Stimulated activated CD8-positive, alpha-beta memory T cell treated with anti-CD3 and anti-CD28 coated beads, Interleukin-12 subunit alpha, Interleukin-12 subunit beta, amount 100 ng/mL, for 1 hour (primary cell): ENCODE data around the gene TPCN2.

ENCODE experiments used
- DNase-seq: peaks from one replicate; pipeline ENCODE4 v3.0.0-alpha.2; 2020; ENCODE audit warnings: low read depth

Gene TPCN2

DNA sequence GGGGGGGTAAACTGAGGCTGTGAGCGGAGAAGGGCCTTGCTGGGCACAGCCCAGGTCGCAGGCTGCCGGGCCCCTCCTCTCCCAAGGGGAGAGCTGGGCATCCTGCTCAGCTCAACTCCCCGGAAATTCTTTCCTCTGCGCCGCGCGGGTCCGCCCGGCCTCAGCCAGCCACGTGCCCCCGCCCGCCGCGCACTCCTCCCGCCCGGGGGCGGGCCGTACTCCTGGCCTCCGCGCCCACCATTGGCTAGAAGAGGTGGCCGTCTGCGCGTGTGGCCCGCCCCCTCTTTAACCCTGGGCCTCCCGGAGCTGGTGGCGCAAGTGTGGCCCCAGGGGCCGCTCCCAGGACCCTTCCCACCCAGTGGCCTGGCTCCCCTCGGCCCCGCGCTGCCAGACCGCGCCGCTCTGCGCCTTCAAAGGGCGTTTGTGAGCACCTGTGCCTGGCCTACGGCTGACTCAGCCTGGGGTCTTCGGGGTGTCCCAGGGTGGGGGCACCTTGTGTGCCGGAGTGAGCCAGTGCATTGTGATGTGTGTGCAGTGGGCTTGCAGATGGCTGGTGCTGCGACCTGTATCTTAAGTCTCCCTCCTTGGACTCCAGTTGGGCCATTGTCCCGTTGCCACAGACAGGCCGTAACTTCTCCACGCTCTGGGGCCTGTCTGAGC, 37.6 kb upstream of the TPCN2 start:
- no peak for DNase-seq

DNA sequence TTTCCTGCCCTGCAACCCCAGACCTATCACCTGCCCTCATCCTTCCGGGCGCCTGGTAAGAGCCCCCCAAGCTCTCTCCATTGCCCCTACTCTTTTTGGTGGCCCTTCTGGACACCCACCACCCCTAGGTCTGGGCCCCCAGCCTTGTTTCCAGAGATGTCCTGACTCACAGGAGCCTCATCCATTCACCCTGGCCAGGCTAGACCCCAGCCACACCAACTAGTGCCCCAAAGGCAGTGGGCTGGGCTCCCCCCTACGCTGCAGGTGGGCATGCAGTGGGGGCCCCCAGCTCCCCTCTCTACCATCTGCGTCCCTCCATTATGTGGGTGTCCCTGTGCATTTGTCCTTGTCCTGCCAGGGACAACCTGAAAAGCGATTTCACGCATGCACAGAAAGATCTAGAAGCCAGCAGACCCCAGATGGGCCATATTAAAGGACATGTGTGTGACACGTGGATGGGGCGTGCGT, 37.1 kb upstream of the TPCN2 start:
- no peak for DNase-seq

- no peak for DNase-seq
Measured at GRCh38 chr11:69012092-69013008, 36.4 kb upstream of the TPCN2 start.

DNA sequence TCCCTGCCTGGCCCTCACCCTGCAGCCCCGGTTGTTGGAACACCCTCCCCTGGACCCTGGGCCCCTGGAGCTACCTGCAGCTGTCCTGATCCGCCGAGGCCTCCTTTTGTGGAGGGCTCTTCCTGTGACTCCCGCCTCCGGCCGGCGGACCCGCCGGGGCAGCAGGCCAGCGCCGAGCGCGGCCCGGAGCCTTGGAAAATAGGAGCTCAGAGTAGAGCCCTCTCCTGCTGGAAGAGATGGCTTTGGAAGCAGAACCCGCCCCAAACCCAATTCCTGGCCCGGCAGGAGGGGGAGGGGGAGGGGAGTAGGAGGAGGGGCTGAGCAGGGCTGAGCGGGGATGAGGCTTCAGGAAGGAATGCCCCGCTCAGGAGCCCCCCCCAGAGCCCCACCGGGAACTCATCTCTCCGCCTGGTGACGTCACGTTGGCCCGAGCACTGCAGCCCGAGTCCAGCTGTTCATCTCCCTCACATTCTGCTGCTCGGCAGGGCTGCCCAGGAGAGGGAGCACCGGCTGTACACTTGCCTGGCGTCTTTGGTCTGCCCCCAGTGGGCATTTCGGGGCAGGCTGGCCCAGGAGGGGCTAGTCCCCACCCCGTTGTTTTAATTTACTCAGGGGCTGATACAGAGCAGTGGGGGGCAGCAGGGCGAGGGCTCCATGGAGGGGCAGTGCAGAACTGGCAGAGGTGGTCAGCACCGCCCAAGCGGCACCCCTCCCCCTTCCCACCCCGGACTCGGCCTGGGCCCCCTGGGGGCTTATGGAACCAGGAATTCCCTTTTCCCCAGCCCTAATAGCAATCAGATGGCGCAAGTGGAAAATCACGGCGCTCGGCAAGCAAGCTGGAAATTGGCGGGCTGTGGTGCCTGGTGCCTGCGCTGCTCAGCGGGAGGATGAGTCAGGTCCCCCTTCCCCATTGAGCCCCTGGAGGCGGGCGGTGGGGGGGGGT, 35.5 kb upstream of the TPCN2 start, which contains the start of gene MRGPRF:
MRGPRF (minus strand) TSS at position 238 of the 943 bp plus-strand sequence. CDS start 3,345 bp downstream, outside the sequence.
- DNase-seq: no peak

DNA sequence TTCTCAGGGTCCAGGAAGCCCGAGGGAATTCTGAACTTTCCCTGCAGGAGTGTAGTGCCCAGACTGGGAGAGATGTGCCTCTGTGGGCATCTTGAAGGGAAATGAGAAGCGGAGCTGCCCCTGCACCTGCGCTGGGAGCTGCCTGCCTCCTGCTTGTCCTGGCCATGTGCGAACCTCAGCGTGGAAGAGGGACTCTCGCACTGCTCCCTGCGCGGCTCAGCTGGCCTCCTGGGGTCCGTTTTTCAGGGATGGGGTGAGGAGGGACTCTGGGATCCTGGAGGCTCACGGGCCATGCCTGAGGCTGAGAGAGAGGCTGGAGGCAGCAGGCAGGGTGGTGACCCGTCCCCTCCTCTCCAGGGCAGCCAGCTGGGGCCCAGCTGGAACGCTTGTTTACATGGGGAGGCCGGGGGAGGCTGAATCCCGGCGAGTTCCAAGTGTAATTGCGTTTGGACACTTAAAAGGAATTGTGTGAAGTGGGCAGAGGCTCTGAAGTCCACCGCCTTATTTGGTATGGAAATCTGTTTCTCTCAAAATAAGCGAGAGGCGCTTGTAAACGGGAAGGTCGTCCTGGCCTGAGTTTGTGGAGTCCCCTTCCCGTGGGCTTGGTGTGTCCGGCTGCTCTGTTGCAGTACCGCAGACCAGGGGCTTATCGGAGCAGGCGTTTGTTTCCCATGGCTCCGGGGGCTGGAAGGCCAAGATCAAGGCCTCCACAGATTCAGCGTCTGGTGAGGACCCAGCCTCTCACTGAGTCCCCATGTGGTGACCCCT, 34.5 kb upstream of the TPCN2 start:
- no peak for DNase-seq

DNA sequence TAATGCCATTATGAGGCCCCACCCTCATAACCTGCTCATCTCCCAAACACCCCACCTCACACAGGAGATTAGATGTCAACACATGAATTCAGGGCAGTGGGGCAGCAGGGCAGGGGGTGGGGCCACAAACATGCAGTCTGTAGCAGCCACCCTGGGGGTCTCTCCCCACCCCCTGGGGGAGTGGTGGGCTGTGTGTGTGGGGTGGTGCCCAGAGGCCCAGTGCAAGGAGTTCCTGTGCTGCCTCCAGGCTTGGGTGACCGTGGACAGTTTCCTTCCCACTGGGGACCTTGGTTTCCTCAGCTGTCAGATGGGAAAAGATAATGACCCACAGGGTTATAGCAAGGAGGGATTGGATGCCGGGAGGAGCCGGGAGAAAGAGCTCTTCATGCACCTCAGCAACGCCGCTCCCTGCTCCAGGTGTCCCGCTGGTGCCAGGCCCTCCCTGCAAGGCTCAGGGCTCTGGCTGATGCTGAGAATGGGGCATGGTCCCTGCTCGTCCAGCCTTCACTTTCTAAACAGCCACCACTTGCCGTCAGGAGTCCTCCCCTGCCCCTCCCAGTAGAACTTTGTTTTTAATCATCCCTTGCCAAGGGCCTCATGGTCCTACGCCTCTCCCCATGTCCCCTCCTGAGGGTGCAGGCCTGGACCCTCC, 33.7 kb upstream of the TPCN2 start:
- DNase-seq: no peak

GRCh38 chr11:69017951-69018350, 30.8 kb upstream of the TPCN2 start:
- DNase-seq: no peak

DNA sequence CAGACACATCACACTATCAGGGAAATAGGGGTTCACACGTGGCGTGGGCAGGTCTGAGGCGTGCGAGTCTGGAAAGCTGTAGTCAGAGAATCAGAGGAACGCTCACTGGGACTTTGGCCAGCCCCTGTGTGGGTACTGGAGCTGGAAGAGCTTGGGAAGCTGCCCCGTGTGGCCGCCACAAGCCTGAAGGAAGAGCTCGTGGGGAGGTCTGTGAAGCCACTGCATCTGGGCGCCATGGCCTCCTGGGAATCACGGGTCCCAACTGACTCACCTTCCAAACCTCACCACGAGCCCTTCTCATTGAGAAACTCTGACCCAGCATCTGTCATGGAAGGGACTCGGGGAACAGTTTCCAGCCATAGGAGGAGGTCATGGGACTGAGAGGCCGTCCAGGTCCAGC, 29.8 kb upstream of the TPCN2 start:
- no peak for DNase-seq

GRCh38 chr11:69022260-69022659, 26.5 kb upstream of the TPCN2 start:
- no peak for DNase-seq

DNA sequence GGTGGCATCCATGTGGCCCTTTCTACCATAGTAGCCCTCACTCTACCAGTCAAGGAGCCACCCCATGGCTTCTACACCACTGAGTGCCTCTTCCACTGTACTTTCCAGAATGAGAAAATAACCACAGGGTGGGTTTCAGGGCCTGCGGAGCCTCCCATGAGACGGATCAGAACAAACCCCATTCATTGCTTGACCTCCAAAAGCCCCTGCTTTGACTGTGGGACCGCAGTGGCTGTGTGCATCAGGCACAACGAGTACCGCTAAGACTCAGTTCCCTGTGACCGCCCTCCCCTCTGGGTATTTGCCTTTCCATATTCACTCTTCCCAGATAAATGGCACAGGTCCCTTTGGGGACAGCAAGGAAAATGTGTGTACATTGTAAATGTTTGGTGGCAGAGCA, 24.2 kb upstream of the TPCN2 start:
- no peak for DNase-seq

- no peak for DNase-seq
Measured at GRCh38 chr11:69027704-69028372, 20.9 kb upstream of the TPCN2 start.

DNA sequence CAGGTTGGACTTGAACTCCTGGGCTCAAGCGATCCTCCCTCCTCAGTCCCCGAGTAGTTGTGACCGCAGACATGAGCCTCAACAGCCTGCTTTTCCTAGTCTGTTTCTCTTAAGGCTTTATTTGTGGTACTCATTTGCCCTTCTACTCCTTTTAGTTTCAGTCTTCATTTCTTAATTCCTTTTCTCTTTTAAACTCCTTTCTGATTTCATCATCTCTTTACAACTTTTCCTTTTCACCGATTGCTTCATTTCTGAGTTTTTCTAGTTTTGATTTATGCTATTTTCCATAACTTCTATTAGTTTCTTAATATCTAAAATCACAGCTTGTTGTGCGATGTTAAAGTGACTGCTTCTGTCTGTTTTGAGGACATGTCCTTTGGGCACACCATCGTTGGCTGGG, 18.4 kb upstream of the TPCN2 start:
- no peak for DNase-seq

DNA sequence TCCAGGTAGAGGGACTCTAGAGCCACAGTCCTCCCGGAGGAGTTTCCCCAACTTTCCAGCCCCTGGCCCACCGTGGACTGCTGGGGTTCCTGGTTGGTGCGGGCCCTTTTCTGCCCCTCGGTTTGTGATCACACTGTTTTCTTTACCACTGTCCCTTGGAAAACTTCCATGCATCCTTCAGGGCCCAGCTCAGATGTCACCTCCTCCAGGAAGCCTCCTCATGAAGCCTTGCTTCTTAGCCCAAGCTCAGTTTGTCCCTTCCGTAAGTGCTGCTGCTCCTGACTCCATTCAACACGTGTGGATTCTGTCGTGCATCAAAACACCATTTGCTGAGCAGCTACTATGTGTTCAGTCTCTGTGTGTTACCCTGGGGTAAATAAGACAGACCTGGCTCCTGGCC, 15.9 kb upstream of the TPCN2 start:
- DNase-seq: no peak

DNA sequence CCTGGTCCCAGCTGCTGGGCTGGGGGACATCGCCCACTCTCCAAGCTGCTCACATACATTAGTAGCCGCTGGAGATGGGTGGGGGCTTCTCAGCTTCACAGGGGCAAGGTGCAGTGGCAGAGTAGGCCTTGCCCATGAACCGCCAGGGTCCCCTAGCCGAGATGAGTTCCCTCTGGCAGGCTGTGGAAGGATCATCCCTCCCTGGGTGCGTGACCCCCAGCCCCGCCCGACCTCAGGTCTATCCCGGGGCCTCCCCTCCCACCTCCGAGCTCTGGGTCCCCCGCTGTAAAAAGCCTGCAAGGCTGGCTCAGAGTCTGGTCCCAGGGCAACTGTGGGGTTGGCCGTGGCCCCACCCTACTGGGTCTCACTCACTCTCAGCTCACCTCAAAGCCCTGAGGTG, 15.3 kb upstream of the TPCN2 start:
- no peak for DNase-seq

- DNase-seq: no peak
Measured at GRCh38 chr11:69034123-69034867, 14.4 kb upstream of the TPCN2 start.

- DNase-seq: no peak
Measured at GRCh38 chr11:69035150-69035945, 13.4 kb upstream of the TPCN2 start.

GRCh38 chr11:69035946-69036340, 12.8 kb upstream of the TPCN2 start:
- DNase-seq: no peak

- no peak for DNase-seq
Measured at GRCh38 chr11:69037074-69037473, 11.7 kb upstream of the TPCN2 start.

DNA sequence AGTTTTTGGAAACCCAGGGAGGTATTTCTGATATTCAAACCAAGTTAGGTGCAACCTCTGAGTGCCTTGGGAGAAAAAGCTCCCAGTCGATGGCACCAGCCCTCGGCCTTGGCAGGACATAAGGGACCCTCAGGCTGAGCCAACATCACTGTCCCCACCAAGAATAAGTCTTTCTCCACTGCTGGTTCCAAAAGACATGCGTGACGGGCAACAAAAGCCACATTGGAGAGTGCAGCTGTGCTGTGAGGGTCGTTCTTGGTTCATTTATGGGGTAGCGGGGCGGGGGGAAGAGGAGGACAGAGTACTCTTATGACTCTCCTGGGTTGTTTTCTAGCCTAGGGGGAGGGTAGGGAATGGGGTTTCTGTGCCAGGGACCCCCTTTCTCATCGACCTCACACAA, 11.2 kb upstream of the TPCN2 start:
- no peak for DNase-seq
